Lower lobe of right lung (tissue), 2 donors: ENCODE data around the gene AZI2. TPM values are rescaled to one million over a fixed set of nuclear protein-coding genes. Genes with fewer than 3 reads are reported as not detected.

ENCODE experiments used
- ATAC-seq, 2 donors: fragments of 200-7000 bp; cut with Tn5 transposase; one replicate each; pipeline ENCODE4 v1.9.1; 2020 to 2022; ENCODE audit warnings: mild to moderate bottlenecking in 2 of 2, moderate library complexity in 2 of 2
- DNase-seq: peaks from one replicate; pipeline ENCODE4 v3.0.0-alpha.2; 2020
- H3K27ac ChIP-seq: fragments of 200-600 bp; one replicate; pipeline ENCODE4 v1.8.0; 2022
- H3K27me3 ChIP-seq: fragments of 200-600 bp; one replicate; pipeline ENCODE4 v1.8.0; 2022; ENCODE audit warnings: low read depth
- H3K36me3 ChIP-seq: fragments of 200-600 bp; one replicate; pipeline ENCODE4 v1.8.0; 2022; ENCODE audit warnings: mild to moderate bottlenecking
- H3K4me1 ChIP-seq: fragments of 200-600 bp; one replicate; pipeline ENCODE4 v1.8.0; 2022
- H3K4me3 ChIP-seq: fragments of 200-600 bp; one replicate; pipeline ENCODE4 v1.8.0; 2022; ENCODE audit warnings: mild to moderate bottlenecking
- H3K9me3 ChIP-seq: fragments of 200-600 bp; one replicate; pipeline ENCODE4 v1.8.0; 2022
- CTCF ChIP-seq: fragments of 200-600 bp; IDR thresholded peaks from one replicate; pipeline ENCODE4 v1.8.0; 2022; ENCODE audit warnings: antibody characterized with exemption, mild to moderate bottlenecking
- intact Hi-C: fragments of 100-400 bp; cut with DNase I; formaldehyde crosslinking; loops from one replicate; pipeline ENCODE4 v1.11.0; 2022
- total RNA-seq: library from RNA; stranded (reverse); fragmentation: NEBNext Ultra II Directional; extraction: Animal tissue kit (Norgen Biotek cat#: 25700); gene quantifications from one replicate; pipeline ENCODE4 v1.2.1, GENCODE V29; 2021
- donor health status: DM: no; HTN: yes; CAD: no; lungs with severe emphysema.

AZI2 gene
- total RNA-seq, 1 donor from 2014 or later: 109 TPM

- Histone ChIP-seq H3K4me1 (peaks cover 53% of the 10 kb centered on the region), H3K36me3 (no peaks in the 10 kb centered on the region), H3K9me3 (peaks cover 5% of the 10 kb centered on the region), H3K4me3 (peak overlapping the region; percentile 76), H3K27me3 (no peaks in the 10 kb centered on the region), H3K27ac (peak overlapping the region; percentile 100)
- intact Hi-C loops: no loop called here
- DNase-seq (no peak), ATAC-seq (peak; percentile 94 to 95)
- no peak for TF ChIP-seq CTCF
Observed at GRCh38 chr3:28348265-28348628, 377 bp downstream of the AZI2 start.

- H3K4me1 ChIP-seq: peaks cover 55% of the 10 kb centered on the region
- no peak for ATAC-seq
Observed at GRCh38 chr3:28347374-28348264, 1.0 kb downstream of the AZI2 start.

GRCh38 chr3:28345690-28346089, 2.9 kb downstream of the AZI2 start:
- H3K9me3 ChIP-seq: no peaks in the 10 kb centered on the region
- no peaks in the 10 kb centered on the region for H3K27me3 ChIP-seq
- no peak for DNase-seq
- H3K4me1 ChIP-seq: peaks cover 67% of the 10 kb centered on the region
- no peak for TF ChIP-seq CTCF
- H3K27ac ChIP-seq: no peak overlapping the region
- ATAC-seq: no peak
- intact Hi-C loops: no loop called here
- no peaks in the 10 kb centered on the region for H3K36me3 ChIP-seq
- peak overlapping the region; percentile 76 for H3K4me3 ChIP-seq

More at GRCh38 chr3:28347374-28348264, 1.0 kb downstream of the AZI2 start:
- Histone ChIP-seq H3K36me3 (no peaks in the 10 kb centered on the region), H3K9me3 (peaks cover under 1% of the 10 kb centered on the region), H3K4me3 (peak overlapping the region; percentile 76), H3K27ac (peak overlapping the region; percentile 100), H3K27me3 (no peaks in the 10 kb centered on the region)
- intact Hi-C loops: no loop called here
- DNase-seq: no peak
- no peak for TF ChIP-seq CTCF

GRCh38 chr3:28343144-28343543, 5.5 kb downstream of the AZI2 start:
- H3K9me3 ChIP-seq: no peaks in the 10 kb centered on the region
- H3K4me3 ChIP-seq: no peak overlapping the region
- intact Hi-C loops: no loop called here
- ATAC-seq (no peak), DNase-seq (no peak)
- no peaks in the 10 kb centered on the region for H3K27me3 ChIP-seq
- H3K4me1 ChIP-seq: peaks cover 56% of the 10 kb centered on the region
- H3K36me3 ChIP-seq: peaks cover 22% of the 10 kb centered on the region
- TF ChIP-seq CTCF: no peak
- H3K27ac ChIP-seq: no peak overlapping the region

- Histone ChIP-seq H3K27me3 (no peaks in the 10 kb centered on the region), H3K27ac (no peak overlapping the region), H3K4me3 (no peak overlapping the region), H3K4me1 (peaks cover 11% of the 10 kb centered on the region), H3K9me3 (no peaks in the 10 kb centered on the region), H3K36me3 (peaks cover 66% of the 10 kb centered on the region)
- DNase-seq (no peak), ATAC-seq (no peak)
- no peak for TF ChIP-seq CTCF
- intact Hi-C loops: no loop called here
Observed at GRCh38 chr3:28337230-28337629, 11.4 kb downstream of the AZI2 start.
